EH (cell line): Measurements from ENCODE around the gene SLX4IP.

ENCODE experiments used
- DNase-seq: peaks from one replicate; pipeline ENCODE4 v3.0.0-alpha.2; 2015; ENCODE audit warnings: low read depth

SLX4IP gene

DNA sequence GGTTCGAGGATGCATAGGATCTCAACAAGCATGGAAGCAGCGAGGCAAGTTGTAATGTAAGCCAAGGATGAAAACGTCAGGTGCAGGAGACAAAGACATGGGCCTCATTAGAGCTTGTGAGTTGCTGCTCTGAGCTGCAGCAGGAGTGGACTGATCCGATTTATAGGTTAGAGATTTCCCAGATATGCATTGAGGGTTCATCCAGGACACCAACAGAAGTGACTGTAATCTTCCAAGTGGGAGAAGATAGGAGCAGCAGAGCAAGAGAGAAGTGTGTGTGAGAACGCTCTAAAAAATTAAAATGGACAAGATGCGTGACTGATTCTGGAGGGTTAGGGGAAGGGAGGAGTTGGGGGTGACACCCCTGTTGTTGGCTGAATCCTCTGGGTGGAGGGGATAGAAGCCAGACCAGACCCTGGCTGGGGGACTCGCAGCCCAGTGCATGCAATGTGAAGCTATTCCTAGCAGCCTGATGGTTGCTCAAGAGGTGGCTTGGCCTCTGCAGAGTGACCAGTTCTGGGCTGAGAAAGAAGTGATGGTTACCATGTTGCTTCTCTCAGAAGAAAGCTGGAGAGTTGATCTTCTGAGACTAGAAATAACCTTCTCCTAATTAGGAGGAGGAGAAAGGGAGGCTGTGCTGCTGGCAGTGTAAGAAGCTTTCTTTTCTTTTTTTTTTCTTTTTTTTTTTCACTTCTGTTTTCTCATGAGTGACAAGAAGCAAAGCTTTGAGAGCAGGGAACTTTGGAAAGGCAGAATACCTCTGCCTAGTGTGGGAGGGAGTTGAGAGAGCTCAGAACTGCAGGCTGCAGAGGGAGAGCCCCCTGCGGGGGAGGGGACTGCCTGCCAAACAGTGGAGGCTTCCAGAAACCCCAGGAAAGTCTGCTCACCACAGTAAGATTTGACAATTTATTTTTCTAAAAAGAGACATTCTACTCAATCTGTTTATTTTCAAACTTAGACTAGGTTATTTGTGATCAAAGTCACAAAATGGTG lies 116.9 kb downstream of the SLX4IP start:
- DNase-seq = no peak

GRCh38 chr20:10553326-10553984 lies 118.3 kb downstream of the SLX4IP start:
- DNase-seq = peak; percentile 82

DNA sequence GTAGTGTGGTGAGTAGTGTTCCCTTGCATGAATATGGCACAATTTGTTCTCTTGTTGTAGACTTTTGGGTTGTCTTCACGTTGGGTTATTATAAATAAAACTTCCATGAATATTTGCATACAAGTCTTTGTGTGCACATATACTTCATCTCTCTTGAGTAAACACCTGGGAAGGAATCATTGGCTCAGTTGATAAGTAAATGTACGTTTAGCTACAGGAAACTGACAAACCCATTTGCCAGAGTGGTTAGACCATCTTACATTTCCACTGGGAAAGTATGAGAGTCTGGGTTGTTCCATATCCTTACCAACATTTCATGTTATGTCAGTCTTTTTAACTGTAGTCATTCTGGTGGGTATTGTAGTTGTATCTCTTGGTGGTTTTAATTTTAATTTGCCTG lies 119.2 kb downstream of the SLX4IP start:
- no peak for DNase-seq

DNA sequence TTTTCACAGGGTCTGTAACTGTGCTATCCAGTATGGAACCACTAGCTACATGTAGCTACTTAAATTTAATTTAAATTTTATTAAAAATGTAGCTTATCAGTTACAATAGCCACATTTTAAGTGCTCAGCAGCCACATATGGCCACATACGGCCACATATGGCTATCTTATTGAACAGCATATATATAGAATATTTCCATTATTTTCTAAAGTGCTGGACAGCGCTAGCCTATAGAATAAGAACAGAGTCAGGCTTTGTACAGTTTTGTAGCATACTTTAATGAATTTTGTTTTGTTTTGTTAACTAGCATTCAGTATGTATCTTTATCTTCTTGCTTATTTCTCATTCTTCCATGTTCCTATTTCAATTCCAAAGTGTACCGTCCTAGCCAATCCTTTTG lies 120.3 kb downstream of the SLX4IP start:
- no peak for DNase-seq

- DNase-seq = peak; percentile 94
These were observed 120.8 kb downstream of the SLX4IP start for GRCh38 chr20:10555865-10556308.

- DNase-seq = no peak
These were observed 121.5 kb downstream of the SLX4IP start for GRCh38 chr20:10556519-10557083.

DNA sequence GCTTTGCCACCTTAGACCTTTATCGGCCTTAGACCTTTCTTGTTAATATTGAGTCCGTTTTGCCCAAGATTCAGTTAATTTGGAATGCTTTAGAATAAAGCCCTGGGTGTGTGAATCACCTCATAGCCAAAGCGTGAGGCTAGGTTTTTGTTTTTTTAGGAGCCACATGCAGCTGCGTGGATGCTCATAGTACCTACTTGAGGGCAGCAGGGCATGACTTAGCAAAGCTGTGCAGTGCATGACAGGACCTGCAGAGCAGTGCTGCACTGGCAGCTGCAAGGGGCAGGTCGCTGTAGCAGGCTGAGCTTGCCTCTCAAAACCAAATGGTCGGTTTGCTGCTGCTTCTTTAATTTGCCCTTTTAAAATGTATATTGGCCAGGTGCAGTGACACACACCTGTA lies 122.6 kb downstream of the SLX4IP start:
- DNase-seq = peak; percentile 51

GRCh38 chr20:10558635-10559187 lies 123.6 kb downstream of the SLX4IP start:
- DNase-seq = peak; percentile 100

DNA sequence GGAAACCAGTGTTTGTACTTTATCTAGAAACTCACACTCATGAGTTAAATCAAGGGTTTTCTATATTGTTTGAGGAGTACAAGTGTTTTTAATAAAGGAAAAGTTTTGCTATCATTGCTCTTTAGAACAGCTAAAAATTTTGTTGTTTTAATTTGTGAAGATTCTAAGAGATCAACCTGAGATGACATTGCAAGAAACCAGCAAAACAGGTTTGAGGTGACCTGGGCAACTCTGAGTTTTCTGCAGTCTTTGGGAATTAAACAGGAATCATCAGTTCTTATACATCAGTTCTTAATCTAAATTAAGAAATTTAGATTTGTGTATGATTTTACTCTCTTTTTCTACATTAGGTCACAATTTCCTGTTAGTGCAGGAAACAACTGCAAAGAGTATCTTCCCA lies 124.2 kb downstream of the SLX4IP start:
- no peak for DNase-seq

GRCh38 chr20:10560686-10561085 lies 125.6 kb downstream of the SLX4IP start:
- peak; percentile 91 for DNase-seq

DNA sequence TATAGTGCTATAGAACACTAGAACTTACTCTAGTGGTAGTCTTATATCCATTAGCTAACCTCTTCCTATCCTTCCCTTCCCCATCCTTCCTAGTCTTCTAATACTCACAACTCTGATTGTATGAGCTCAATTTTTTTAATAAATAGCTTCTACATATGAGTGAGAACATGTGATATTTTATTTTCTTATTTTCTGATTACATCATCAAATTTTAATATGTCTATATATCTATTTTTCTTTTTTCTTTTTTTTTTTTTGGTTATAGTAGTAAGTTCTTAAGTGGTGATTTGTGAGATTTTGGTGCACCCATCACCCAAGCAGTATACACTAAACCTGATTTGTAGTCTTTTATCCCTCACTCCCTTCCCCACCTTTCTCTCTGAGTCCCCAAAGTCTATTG lies 126.2 kb downstream of the SLX4IP start:
- peak; percentile 27 for DNase-seq

DNA sequence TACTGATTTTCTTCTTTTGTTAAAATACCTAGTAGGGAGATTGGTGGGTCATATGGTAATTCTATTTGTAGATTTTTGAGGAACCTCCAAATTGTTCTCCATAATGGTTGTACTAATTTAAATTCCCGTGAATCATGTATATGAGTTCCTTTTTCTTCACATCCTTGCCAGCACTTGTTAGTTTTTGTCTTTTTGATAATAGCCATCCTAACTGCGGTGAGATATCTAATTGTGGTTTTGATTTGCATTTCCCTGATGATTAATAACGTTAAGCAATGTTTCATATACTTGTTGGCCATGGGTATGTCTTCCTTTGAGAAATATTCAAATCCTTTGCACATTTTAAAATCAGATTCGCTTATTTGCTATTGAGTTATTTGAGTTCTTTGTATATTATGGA lies 127.8 kb downstream of the SLX4IP start:
- DNase-seq = no peak

DNA sequence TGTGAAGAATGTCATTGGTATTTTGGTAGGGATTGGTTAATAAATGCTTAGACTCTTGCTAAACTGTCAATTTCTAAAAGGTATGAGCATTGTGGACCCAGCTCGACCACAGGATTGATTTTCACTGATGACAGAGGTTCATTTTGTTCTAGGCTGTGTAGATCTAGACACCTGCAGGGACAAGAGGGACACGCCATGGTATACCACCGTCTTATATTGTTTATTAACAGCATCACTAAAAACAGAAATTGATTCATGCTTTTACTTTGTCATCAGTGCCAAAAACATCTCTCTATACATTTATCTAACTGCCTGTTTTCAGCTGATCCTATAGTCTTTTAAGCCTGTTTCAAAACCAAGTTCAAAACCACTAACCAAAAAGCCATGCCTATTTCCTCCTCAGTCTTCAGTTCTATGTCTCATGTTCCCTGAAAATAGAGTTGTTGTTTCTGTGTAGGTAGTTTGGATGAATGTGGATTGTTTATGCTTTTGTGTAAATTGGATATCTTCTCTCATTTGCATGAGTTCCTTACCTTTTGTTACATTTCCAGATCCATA lies 128.9 kb downstream of the SLX4IP start:
- no peak for DNase-seq

DNA sequence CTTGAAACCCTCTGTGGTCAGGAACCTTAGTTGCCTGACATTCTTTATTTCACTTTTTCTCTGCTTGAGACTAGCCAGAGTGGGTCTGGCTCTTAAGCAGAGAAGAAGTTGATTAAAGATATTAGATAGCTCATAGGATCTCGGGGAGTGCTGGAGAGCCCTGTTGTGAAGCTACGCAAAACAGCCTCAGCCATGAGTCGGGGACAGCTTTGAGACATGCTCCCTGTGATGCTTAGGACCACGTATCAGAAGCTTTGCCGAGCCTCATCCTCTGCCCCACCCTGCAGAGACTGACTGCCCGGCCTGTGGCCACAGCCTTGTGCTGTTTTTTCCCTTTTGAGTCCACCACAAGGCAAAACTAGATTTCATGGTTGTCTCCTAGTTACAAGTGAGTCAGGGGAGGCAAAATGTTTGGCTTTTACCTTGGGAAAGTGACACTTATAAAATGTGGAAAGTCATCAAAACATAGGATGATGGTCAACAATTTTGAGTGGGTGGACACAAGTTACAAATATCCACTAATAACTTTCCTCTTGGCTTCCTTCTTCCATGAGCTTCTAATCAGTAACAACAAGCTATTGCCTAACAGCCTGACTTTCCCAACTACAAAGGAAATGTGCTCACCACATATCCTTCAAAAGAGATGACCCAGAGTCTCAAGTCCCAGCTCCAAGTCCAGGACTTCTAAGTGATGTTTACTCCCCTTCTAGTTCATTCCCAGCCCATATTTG lies 130.3 kb downstream of the SLX4IP start:
- peak; percentile 91 for DNase-seq

- DNase-seq = no peak
These were observed 131.1 kb downstream of the SLX4IP start for GRCh38 chr20:10565922-10566897.

DNA sequence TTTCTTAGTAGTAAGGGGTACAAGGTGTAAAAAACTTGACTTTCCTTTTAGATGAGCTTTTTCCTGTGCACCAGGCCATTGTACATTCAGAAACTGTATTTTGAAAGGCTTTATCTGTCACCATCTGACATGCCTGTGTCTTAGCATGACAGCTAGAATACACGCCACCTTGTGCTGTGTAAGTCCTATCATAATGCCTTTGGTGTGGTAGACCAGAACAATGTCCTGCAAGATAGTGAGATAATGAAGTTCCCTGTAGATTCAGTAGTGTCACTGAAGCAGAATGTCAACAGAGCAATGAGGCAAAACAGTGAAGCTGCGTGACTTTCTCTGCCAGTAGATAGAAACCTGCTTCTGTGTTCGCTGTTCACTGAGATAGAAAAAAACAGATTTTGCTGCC lies 132.9 kb downstream of the SLX4IP start:
- DNase-seq = no peak

DNA sequence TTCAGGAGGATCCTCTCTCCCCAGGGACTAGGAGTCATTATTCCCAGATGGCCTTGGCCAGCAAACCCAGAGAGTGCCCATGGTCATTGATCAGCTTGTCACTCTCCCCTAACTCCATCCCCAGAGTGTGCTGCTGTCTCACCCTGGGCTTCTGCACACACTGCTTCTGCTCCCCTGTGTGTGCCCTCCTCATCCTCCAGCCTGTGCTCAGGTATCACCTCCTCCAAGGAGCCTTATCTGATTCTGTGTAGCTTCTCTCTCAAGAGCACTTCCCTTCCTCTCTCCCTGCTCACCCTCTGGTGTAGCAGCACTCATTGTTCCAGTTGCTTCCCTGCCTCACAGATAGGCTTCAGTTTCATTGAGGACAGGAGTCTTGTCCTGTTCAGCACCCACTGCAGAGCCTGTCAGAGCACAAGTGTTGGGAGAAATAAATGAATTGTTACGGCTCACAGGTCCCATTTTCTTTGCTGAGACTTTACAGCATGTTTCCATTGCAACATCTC lies 136.3 kb downstream of the SLX4IP start:
- DNase-seq = no peak

GRCh38 chr20:10572853-10573252 lies 137.7 kb downstream of the SLX4IP start:
- no peak for DNase-seq

DNA sequence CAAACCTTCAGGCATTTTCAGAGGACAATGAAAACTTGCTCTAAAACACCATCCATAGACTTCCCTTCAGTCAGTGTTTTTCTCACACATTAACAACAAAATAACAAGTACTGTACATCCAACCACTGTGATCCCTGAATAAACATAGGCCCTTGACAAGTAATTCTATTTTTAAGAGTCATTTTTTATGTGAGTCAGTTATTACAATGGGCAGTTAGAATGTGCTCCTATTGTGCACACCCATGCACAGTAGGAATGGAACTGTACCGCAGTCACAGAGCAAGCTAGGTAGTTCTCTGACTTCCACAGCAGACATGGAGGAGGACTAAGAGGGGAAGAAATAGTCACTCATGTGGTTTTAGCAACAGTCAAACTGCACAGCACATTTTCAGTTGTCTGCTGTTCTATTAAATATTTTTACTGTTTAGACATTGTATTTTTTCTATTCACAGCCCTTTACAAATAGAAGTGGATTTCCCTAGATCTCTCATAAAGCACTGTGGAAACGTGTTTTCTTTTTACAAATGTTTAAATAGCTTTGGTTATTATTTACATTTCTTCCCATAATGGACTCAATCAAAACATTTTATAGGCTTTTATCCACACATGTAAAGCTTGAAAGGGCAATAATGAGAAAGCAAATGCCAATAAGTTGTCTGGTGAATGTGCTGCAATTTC lies 138.3 kb downstream of the SLX4IP start:
- peak; percentile 61 for DNase-seq

- no peak for DNase-seq
These were observed 138.8 kb downstream of the SLX4IP start for GRCh38 chr20:10573951-10574339.
